Esophagus squamous epithelium (tissue), 5 donors: ENCODE measurements around the gene SVOP. TPM values are rescaled to one million over a fixed set of nuclear protein-coding genes. Genes with fewer than 3 reads are reported as not detected.

ENCODE experiments used
- DNase-seq: peaks from one replicate; lab custom pipeline; 2025; lab: John Stamatoyannopoulos, UW
- H3K27ac ChIP-seq, 4 donors: fragments of 200-600 bp; sonication (generic); one replicate each; pipeline ENCODE4 v1.5.1; 2016 to 2019; ENCODE audit warnings: mild to moderate bottlenecking in 1 of 4
- H3K27me3 ChIP-seq, 4 donors: fragments of 200-600 bp; sonication (generic); 1 replicate in 3 of 4; 2 replicates in 1 of 4; pipeline versions ENCODE4 v1.5.1 to v1.6.0; 2017 to 2021; ENCODE audit warnings: antibody characterized with exemption in 1 of 4
- H3K36me3 ChIP-seq, 3 donors: fragments of 200-600 bp; sonication (generic); one replicate each; pipeline ENCODE4 v1.5.1; 2016 to 2019
- H3K4me1 ChIP-seq, 3 donors: fragments of 200-600 bp; sonication (generic); one replicate each; pipeline ENCODE4 v1.5.1; 2017 to 2019
- H3K4me3 ChIP-seq, 4 donors: fragments of 200-600 bp; sonication (generic); 1 replicate in 3 of 4; 2 replicates in 1 of 4; pipeline ENCODE4 v1.5.1; 2016 to 2019; ENCODE audit warnings: mild to moderate bottlenecking in 2 of 4, moderate library complexity in 1 of 4
- H3K9me3 ChIP-seq, 3 donors: fragments of 200-600 bp; sonication (generic); one replicate each; pipeline ENCODE4 v1.5.1; 2016 to 2019
- POLR2A ChIP-seq, 4 donors: fragments of 450-650 bp; IDR thresholded peaks; one replicate each; pipeline ENCODE4 v1.6.1; 2017; ENCODE audit warnings: antibody characterized with exemption in 4 of 4, mild to moderate bottlenecking in 4 of 4, moderate library complexity in 3 of 4
- WGBS, 2 donors: methylation state at CpG; one replicate each; pipeline ENCODE4 v1.1.5; 2018; 5-methylcytosine and 5-hydroxymethylcytosine counted together
- intact Hi-C: fragments of 100-400 bp; cut with DNase I; formaldehyde crosslinking; loops from one replicate; pipeline ENCODE4 v1.15.0; 2022
- total RNA-seq, 4 donors: library from RNA; depleted of rRNA; stranded (reverse); fragments of >200 nt; gene quantifications; one replicate each; pipeline ENCODE4 v1.1.0, GENCODE V29; 2016
- TF ChIP-seq, protein P1 (sequence below), 6 experiments: fragments of 450-650 bp in 4 of 6; fragments of 200-600 bp in 2 of 6; sonication (generic) in 2 of 6; IDR thresholded peaks; one replicate each; pipeline ENCODE4 v1.5.1; 2016 to 2019; ENCODE audit warnings: antibody characterized with exemption in 6 of 6, mild to moderate bottlenecking in 4 of 6, moderate library complexity in 4 of 6
- donor health status: DM: yes; HTN: yes; CAD: no.

SVOP gene
- total RNA-seq, 4 donors from 2014 or later: not detected

GRCh38 chr12:108930756-108931155 is 90.1 kb downstream of the SVOP start:
- 87 to 92% methylated on average over 3 of the region's 3 CpGs for WGBS, 2 donors
- no peak overlapping the region for H3K27ac ChIP-seq

DNA sequence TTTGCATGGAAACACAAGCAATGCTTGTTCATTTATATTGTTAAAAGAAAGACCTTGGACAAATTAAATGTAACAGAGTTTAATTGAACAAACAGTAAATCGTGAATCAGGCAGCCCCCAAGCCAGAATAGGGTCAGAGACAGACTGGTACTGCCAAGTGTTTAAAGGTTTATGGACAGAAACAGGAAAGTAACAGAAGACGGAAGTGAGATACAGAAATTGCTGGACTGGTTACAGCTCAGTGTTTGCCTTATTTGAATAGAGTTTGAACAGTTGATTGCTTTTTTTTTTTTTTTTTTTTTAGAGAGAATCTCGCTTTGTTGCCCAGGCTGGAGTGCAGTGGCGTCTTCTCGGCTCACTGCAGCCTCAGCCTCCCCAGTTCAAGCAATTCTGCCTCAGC is 90.7 kb downstream of the SVOP start:
- TF ChIP-seq, protein P1, sequence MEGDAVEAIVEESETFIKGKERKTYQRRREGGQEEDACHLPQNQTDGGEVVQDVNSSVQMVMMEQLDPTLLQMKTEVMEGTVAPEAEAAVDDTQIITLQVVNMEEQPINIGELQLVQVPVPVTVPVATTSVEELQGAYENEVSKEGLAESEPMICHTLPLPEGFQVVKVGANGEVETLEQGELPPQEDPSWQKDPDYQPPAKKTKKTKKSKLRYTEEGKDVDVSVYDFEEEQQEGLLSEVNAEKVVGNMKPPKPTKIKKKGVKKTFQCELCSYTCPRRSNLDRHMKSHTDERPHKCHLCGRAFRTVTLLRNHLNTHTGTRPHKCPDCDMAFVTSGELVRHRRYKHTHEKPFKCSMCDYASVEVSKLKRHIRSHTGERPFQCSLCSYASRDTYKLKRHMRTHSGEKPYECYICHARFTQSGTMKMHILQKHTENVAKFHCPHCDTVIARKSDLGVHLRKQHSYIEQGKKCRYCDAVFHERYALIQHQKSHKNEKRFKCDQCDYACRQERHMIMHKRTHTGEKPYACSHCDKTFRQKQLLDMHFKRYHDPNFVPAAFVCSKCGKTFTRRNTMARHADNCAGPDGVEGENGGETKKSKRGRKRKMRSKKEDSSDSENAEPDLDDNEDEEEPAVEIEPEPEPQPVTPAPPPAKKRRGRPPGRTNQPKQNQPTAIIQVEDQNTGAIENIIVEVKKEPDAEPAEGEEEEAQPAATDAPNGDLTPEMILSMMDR (IDR thresholded peaks at IDR 0.05): no peak
- TF ChIP-seq POLR2A (IDR thresholded peaks at IDR 0.05): no peak
- H3K4me1 ChIP-seq: no peaks in the 10 kb centered on the region
- DNase-seq: no peak
- no peaks in the 10 kb centered on the region for H3K27me3 ChIP-seq
- intact Hi-C loops: no loop called here
- no peaks in the 10 kb centered on the region for H3K36me3 ChIP-seq
- 60 to 62% methylated on average over 5 of the region's 5 CpGs for WGBS, 2 donors
- no peak overlapping the region for H3K27ac ChIP-seq
- no peaks in the 10 kb centered on the region for H3K9me3 ChIP-seq
- H3K4me3 ChIP-seq: no peak overlapping the region

More at GRCh38 chr12:108930756-108931155, 90.1 kb downstream of the SVOP start:
- Histone ChIP-seq H3K36me3 (no peaks in the 10 kb centered on the region), H3K4me3 (no peak overlapping the region), H3K4me1 (no peaks in the 10 kb centered on the region), H3K9me3 (no peaks in the 10 kb centered on the region), H3K27me3 (no peaks in the 10 kb centered on the region)
- DNase-seq: no peak
- intact Hi-C loops: no loop called here
- TF ChIP-seq POLR2A (IDR thresholded peaks at IDR 0.05): no peak
- TF ChIP-seq, protein P1 (IDR thresholded peaks at IDR 0.05): no peak

DNA sequence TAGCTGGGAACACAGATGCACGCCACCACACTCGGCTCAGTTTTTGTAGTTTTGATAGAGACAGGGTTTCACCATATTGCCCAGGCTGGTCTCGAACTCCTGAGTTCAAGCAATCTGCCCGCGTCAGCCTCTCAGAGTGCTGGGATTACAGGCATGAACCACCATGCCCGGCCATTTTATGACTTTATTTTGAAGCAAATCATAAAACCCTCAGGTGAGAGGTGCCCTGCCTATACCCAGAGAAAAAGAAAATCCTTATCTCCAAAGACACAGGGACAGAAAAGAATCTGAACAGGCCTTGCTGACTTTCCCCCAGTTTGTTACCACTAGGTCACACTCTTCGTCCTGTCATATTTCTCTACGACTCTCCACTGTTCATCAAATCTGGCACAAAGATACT is 92.2 kb downstream of the SVOP start:
- Histone ChIP-seq H3K36me3 (no peaks in the 10 kb centered on the region), H3K27ac (no peak overlapping the region), H3K9me3 (no peaks in the 10 kb centered on the region), H3K4me3 (no peak overlapping the region), H3K4me1 (no peaks in the 10 kb centered on the region), H3K27me3 (no peaks in the 10 kb centered on the region)
- WGBS, 2 donors: 86 to 95% methylated on average over 6 to 8 of the region's 8 CpGs
- TF ChIP-seq POLR2A (IDR thresholded peaks at IDR 0.05): no peak
- TF ChIP-seq, protein P1 (IDR thresholded peaks at IDR 0.05): no peak
- no peak for DNase-seq
- intact Hi-C loops: no loop called here

- intact Hi-C loops: no loop called here
- Histone ChIP-seq H3K36me3 (no peaks in the 10 kb centered on the region), H3K4me3 (no peak overlapping the region), H3K27me3 (no peaks in the 10 kb centered on the region), H3K27ac (no peak overlapping the region), H3K9me3 (no peaks in the 10 kb centered on the region), H3K4me1 (no peaks in the 10 kb centered on the region)
- 88 to 94% methylated on average over 3 of the region's 3 CpGs for WGBS, 2 donors
- no peak for TF ChIP-seq POLR2A (IDR thresholded peaks at IDR 0.05)
- no peak for DNase-seq
These were observed 98.0 kb downstream of the SVOP start for GRCh38 chr12:108922918-108923317.

DNA sequence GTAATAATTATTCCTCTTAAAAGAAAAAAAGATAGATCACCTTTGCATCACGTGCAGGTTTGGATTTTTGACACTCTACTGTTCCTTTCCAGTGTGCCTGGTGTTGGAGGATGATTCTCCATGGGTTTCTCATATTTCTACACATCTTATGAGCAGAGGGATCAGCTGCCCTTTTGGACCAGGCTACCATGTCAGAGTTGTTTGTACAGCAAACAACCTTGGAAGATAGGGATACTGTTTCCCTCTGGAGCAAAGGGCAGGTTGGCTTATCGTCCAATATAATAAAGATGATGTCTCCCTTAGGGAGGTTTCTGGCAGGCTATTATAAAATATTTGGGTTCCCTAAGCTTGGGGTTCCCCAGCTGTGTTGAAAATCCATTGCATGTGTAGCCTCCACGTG is 98.9 kb downstream of the SVOP start:
- intact Hi-C loops: no loop called here
- 50 to 71% methylated on average over 3 of the region's 3 CpGs for WGBS, 2 donors
- H3K36me3 ChIP-seq: no peaks in the 10 kb centered on the region

More for the DNA sequence above, 98.9 kb downstream of the SVOP start:
- Histone ChIP-seq H3K4me3 (no peak overlapping the region), H3K27ac (no peak overlapping the region), H3K9me3 (no peaks in the 10 kb centered on the region), H3K27me3 (no peaks in the 10 kb centered on the region), H3K4me1 (no peaks in the 10 kb centered on the region)
- TF ChIP-seq POLR2A (IDR thresholded peaks at IDR 0.05): no peak
- TF ChIP-seq, protein P1 (IDR thresholded peaks at IDR 0.05): no peak
- no peak for DNase-seq
